ENCODE data around the gene TAS1R3.
A peak's percentile ranks its signal among the peaks of the same experiment; 100 is the strongest.

TAS1R3 gene

DNA sequence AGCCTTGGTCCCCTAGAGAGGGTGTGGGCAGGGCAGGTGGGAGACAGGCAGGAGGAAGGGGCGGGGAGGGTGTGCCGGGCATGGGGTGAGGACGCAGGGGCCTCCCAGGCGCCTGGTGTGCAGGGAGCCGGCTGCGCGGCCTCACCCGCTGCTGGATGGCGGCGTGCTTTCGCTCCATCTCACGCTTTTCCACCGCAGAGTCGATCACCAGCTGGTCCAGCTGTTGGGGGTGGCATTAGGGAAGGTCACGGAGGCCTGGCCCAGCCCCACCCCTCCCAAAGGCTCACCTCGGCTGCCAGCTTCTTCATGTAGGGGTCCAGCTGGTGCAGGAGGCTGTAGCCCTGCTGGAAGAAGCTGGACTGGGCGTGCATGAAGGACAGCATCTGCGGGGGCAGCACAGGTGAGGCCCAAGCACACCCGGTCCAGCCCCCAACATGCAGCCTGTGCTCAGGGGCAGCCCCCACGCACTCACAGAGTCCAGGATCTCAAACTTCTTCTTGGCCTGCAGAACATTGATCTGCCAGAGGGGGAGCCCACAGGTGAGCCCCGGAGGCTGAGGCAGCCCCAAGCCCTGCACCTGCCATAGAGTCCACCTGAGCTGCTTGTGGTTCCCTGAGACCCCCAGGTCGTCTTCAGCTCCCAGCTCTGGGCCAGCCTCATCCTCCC, 31.3 kb upstream of the TAS1R3 start:
- no peak overlapping the region for H3K4me3 ChIP-seq (ENCODE audit: low read depth, low read length)
- TF ChIP-seq, protein P1, sequence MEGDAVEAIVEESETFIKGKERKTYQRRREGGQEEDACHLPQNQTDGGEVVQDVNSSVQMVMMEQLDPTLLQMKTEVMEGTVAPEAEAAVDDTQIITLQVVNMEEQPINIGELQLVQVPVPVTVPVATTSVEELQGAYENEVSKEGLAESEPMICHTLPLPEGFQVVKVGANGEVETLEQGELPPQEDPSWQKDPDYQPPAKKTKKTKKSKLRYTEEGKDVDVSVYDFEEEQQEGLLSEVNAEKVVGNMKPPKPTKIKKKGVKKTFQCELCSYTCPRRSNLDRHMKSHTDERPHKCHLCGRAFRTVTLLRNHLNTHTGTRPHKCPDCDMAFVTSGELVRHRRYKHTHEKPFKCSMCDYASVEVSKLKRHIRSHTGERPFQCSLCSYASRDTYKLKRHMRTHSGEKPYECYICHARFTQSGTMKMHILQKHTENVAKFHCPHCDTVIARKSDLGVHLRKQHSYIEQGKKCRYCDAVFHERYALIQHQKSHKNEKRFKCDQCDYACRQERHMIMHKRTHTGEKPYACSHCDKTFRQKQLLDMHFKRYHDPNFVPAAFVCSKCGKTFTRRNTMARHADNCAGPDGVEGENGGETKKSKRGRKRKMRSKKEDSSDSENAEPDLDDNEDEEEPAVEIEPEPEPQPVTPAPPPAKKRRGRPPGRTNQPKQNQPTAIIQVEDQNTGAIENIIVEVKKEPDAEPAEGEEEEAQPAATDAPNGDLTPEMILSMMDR (IDR thresholded peaks at IDR 0.05; ENCODE audit: low read depth, low read length, missing control alignments), result peak; percentile 49
- DNase-seq (ENCODE audit: low read depth), result no peak
- in situ Hi-C loops (cut with HindIII; ENCODE audit: low sequenced_read_pairs), result loop anchor here (25.0 kb wide), 1 partner anchor 163 kb away; no protein-coding TSS in a partner anchor

DNA sequence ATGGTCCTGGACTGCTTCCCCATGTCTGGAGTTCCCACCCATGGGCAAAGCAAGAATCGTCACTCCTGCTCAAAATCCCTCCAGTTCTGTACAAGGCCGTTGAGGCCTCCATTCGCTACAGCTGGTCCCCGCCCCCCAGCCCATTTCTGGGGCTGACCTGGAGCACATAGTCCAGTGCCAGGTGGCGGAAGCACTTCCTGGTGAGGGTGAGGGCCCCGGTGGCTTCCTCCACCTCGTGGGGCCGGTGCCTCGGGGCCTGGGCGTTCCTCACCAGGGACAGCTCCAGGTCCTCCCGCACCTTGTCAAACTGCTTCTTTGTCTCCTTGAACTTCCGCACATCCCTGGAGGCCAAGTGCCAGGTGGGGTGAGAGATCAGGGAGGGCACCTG, 30.7 kb upstream of the TAS1R3 start:
- DNase-seq (ENCODE audit: low read depth), result no peak
- no peak overlapping the region for H3K4me3 ChIP-seq (ENCODE audit: low read depth, low read length)
- in situ Hi-C loops (cut with HindIII; ENCODE audit: low sequenced_read_pairs), result no loop called here
- TF ChIP-seq, protein P1 (IDR thresholded peaks at IDR 0.05; ENCODE audit: low read depth, low read length, missing control alignments), result no peak

DNA sequence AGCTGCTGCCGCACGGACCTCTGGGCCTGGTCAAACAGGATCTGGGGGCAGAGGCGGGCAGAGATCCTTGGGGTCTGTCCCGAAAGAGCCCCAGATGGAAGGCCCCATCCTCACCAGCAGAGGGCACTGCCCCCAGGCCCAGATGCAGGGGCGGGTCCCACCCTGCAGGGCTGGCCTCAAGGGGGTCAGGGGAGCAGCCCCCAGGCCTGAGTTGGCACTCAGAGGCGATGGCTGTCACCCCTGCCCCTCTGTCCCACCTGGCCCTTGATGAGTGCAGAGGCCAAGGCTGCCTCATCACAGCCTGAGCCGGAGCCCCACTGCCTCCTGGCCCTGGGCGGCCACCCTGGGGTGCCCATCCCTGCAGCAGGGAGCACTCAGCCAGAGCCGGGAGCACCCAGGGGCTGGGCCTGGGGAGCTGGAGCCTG, 29.1 kb upstream of the TAS1R3 start:
- DNase-seq (ENCODE audit: low read depth), result no peak
- TF ChIP-seq, protein P1 (IDR thresholded peaks at IDR 0.05; ENCODE audit: low read depth, low read length, missing control alignments), result peak; percentile 60
- in situ Hi-C loops (cut with HindIII; ENCODE audit: low sequenced_read_pairs), result no loop called here
- no peak overlapping the region for H3K4me3 ChIP-seq (ENCODE audit: low read depth, low read length)

DNA sequence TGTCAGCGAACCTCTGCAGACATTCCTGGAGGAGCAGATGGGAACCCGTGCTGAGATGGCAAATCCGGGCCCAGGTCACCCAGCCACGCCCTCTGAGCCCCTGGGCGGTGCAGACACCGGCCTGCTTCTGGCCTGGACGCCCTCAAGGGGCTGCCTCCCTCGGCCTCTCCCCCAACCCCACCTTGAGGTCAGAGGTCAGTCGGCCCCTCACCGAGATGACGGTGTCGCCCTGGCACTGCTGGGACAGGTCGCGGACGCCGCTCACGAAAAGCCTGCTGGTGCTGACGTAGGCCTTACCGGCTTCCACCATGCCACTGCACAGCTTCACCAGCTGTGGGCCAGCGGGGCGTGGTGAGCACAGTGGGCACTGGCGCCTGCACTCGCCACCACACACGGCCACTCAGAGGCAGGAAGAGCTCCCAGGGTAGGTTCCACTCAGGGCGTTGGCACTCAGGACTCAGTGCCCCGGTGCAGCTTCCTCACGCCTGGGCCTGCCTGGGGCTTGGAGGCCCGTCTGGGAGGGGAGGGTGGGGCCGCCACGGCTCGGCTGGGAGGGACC, 28.1 kb upstream of the TAS1R3 start:
- TF ChIP-seq, protein P1 (IDR thresholded peaks at IDR 0.05; ENCODE audit: low read depth, low read length, missing control alignments), result no peak
- DNase-seq (ENCODE audit: low read depth), result no peak
- no peak overlapping the region for H3K4me3 ChIP-seq (ENCODE audit: low read depth, low read length)
- in situ Hi-C loops (cut with HindIII; ENCODE audit: low sequenced_read_pairs), result no loop called here

DNA sequence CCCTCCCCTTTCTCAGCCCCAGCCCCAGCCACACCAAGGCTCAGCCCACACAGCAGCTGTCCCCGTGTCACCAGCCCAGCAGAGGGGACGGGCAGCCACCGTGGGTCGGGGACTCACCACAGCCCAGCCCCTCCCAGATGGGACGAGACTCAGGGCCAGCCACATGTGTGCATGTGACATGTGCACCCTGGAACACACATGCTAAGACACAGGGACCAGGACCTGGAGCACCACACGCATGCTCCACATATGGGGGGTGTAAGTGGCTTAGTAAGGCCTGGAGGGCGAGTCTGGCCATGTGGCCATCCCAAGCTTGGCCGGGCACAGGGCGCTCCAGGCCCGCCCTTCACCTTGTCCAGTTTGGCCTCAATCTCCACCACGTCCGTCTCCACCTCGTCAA, 27.3 kb upstream of the TAS1R3 start:
- no peak for DNase-seq (ENCODE audit: low read depth)
- in situ Hi-C loops (cut with HindIII; ENCODE audit: low sequenced_read_pairs), result no loop called here
- TF ChIP-seq, protein P1 (IDR thresholded peaks at IDR 0.05; ENCODE audit: low read depth, low read length, missing control alignments), result no peak
- no peak overlapping the region for H3K4me3 ChIP-seq (ENCODE audit: low read depth, low read length)

DNA sequence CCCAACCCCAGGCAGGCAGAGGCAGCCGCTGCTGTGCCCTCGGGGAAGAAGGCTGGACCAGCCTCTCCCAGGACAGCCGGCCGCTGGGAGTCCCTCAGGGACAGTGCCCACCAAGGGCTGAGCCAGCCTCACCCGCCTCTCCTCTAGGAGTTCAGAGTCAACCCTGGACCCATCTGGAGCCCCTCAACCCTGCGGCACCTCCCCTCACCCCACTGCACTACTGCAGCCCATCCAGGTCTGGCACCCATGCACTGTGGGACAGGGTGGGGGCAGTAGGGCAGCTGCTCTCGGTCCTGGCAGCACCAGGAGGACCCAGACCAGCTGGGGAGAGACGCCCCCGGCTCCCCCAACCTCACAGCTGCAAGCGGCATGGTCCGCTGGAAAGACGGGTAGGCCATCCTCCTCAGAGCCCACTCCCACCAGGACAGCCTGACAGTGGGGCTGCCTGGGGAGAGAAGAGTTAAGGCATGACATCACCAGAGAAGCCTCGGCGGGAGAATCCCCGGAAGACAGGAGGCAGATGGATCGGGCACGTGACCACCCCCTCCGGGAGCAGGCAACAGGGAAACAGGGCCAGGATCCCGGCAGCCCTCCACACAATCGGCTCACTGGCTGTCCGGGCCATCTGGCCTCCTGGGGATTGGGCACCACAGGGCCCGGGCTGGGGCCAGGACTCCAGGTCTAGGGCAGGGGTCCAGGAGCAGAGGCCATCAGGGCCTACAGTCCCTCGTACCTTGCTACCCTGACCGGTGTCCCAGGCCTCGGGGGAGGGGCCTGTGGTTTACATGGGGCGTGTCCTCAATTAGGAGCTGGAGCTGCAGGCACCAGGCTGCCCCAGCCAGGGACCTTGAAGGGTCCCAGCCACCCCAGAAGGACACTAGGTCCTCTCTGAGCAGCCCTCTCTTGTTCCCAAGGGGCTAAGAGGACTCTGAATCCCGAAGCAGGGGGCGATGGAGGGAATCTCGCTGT, 26.5 kb upstream of the TAS1R3 start:
- TF ChIP-seq, protein P1 (IDR thresholded peaks at IDR 0.05; ENCODE audit: low read depth, low read length, missing control alignments), result no peak
- H3K4me3 ChIP-seq (ENCODE audit: low read depth, low read length), result peak overlapping the region; percentile 74
- in situ Hi-C loops (cut with HindIII; ENCODE audit: low sequenced_read_pairs), result no loop called here
- peak; percentile 15 for DNase-seq (ENCODE audit: low read depth)
